Stimulated activated CD4-positive, alpha-beta T cell treated with anti-CD3 and anti-CD28 coated beads, TNF-alpha, amount 100 ng/mL, for 4 hours (primary cell): ENCODE data around the gene TMEM125.
A peak's percentile ranks its signal among the peaks of the same experiment; 100 is the strongest.

Experiments
- DNase-seq, 3 experiments: peaks; one replicate each; pipeline ENCODE4 v3.0.0-alpha.2; 2020; ENCODE audit warnings: low read depth in 3 of 3

TMEM125 gene

DNA sequence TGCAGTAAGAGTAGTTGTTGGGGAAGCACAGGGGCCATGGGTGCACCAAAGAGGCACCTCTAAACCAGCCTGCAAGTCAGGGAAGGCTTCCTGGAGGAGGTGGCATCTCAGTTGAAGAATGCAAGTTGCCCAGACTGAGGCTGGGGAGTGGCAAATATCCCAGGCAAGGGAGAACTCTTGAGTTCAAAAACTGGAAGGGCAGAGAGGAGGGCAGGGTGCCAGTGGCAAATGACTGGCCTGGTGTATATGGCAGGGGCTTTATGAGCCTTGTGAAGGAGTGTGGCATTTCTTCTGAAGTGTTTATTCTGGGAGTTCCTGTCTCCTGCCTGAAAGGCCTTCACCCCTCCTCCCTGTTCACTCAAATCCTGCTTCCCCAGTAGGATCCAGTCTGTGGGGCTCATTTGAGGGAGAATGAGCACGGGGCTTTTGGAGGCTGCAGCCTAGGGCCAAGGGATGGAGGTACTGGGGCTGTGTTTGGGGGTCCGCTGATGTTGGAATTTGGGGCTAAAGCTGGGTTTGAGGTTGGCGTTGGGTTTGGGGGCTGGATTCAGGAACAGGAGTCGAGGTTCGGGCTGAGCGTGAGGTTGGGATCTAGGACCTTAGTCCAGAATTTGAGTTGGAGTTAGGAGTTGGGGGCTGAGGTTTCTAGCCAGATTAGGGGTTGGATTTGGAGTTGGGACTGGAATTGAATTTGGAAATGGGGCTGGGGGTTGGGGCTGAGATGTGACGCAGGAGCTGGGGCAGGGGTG lies at the start of gene TMEM125:
TMEM125 (plus strand) TSS at position 357 of the 749 bp plus-strand sequence. CDS start 2,740 bp downstream, outside the sequence.
- DNase-seq, result no peak

DNA sequence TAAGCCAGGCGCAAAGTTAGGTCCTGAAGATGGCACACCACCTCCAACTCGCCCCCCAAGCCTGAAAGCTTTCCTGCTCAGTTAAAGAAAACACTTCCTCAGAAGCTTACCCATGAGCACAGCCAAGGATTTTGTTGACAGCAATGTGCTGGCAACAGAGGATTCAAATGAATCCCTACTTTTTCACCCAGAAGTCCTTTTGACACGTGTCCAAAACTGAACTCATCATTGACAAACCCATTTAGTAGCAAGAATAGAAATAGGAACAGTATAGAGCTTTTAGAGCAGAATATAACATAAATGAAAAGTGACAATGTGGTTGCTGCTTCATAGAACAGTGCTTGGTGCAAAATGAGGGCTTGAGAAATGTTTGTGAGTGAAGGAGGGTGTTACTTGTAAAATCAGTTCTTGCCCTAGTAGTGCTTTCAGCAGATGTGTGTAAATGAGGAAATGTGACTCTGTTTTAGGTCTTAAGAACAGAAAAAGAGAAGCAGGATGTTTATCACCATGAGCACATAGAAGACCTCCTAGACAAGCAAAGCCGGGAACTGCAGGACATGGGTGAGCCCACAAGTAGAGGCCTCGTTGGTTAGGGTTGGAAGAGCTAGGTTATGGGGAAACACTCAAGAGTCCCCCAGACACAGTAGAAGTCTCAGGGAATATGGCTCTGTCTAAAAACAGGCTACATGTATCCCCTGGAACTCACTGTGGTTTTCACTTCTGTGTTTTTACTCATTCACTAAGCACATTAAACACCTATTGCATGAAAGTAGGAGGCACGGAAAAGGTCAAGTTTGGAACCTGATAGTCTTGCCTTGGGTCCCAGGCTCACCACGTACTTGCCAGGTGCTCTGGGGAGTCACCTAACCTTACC lies 48.6 kb upstream of the TMEM125 start:
- no peak for DNase-seq

DNA sequence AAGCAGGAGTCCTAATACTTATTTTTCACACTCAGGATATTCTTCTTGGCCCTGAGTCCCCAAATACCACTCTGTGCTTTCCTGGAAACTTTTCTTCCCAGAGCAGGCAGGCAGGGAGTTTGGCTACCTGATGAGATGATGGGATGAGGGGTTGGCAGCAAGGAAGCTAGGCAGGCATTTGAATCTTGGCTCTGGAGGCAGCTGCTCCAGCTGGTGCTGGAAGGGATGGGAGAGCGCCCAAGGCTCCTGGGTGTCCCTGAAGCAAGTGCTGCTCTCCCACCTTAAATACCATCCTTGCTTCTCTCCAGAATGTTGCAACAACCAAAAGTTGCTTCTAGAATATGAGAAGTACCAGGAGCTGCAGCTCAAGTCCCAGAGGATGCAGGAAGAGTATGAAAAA lies 48.0 kb upstream of the TMEM125 start:
- DNase-seq, result no peak

DNA sequence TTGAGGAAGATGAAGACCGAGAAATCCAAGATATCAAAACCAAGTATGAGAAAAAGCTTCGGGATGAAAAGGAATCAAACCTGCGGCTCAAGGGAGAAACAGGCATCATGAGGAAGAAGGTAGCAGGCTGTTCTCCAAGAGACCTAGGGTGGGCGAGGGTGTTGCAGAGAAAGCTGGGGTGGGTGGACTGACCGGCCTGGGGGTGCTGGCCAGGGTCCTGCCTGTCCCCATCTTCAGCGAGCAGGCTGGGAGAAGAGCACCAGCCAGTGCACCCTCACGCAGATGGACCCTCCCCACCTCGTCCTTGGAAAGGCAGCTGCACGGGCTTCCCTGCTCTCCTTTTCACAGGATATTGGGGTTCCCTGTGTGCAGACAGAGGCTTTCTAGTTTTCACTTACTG lies 46.9 kb upstream of the TMEM125 start:
- no peak for DNase-seq

DNA sequence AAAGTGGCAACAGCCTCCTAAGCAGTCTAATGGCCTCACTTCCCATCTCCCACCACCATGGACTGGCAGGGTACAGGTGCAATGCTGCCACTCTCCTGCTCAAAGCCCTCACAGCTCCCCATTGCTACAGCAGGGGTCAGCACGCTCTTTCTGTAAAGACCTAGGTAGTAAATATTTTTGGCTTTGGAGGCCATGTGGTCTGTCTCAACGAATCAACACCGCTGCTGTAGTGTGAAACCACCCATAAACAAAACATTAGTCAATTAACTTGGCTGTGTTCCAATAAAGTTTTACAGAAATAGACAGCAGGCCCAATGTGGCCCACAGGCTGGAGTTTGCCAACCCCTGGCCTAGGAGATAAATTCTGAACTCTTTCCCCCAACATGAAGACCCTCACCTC lies 44.6 kb upstream of the TMEM125 start:
- DNase-seq, result no peak

DNA sequence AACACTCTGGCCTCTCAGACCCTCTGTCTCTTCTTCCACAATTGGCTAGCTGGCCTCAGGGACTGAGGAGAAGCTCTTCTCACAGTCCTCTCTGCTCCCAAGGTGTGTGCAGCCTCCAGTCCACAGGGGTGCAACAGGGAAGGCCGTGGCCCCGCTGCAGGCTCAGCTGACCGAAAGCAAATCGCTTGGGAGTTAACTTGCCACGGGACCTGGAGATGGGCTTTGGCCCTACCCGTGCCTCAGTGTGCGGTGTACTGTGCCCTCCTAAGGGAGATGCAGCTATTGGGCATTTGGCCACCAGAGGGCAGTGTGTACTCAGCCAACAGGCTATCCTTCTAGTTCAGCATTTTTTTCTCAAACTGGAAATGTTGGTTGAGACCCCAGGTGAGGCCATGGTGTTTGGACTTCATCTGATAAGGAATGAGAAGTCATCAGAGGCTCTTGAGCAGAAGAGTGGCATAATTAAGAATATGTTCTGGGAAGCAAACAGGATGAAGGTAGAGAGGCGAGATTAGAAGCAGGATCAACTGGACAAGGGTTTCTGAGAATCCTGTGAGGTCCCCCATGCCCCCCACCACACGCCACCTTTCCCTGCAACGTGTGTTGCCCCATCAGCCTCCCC lies 42.5 kb upstream of the TMEM125 start:
- peak; percentile 71 to 74 (median 74) for DNase-seq

DNA sequence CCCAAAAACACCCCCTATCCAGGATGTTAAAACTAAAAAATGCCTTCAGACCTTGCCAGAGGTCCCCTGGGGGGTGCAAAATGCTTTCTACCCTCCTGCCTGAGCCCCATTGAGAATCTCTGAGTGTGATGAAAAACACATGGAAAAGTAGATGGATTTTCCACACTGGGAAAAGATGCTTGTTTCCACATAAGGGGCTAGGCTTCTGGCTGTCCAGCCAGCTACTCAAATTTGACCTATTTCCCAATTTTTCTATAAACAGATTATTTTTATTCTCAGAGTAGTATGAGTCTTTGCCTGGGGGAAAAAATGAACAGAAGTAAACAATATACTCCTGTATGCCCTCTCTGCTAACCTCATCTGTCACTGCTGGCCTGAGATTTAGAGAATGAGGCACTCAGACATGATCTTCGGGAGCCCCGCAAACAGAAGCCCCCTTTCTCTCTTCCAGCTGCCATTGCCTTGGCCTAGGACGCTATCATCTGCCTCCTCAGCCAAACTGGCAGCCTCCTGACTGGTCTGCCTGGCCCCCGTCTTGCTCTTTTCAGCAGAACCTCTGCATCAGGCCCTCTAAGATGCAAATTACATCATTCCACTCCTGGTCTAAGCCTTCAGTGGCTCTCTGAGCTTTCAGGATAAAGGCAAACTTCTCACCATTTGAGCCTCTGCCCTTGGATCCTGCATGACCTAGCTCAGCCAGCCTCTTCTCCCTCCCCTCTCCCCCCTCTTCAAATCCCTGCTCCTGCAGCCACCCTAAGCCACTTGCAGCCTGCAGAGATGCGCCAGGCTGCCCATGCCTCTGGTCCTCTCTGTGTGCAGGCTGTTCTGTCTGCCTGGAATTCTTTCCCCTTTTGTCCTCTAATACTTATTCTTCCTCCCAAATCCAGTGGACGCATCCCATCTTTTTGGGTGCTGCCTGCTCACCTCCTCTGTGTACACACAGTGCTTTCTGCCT lies 39.7 kb upstream of the TMEM125 start:
- no peak for DNase-seq

DNA sequence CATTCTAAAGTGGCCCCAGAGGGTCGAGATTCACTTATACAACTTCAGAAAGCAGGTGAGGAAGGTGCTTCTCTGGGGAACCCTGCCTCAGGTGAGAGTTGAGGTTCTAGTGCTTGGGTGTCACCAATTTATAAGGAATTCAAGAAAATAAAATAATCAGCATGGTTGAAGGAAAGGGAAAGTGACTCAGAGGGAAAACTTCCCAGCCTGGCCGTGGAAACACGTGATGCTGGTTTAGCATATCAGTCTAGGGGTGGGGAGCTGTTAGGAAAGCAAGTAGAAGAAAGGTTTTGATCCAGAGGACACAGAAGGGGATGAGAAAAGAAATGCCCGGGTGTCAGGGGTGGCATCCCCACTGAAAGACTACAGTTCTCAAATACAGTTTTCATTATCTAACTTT lies 37.7 kb upstream of the TMEM125 start:
- no peak for DNase-seq

DNA sequence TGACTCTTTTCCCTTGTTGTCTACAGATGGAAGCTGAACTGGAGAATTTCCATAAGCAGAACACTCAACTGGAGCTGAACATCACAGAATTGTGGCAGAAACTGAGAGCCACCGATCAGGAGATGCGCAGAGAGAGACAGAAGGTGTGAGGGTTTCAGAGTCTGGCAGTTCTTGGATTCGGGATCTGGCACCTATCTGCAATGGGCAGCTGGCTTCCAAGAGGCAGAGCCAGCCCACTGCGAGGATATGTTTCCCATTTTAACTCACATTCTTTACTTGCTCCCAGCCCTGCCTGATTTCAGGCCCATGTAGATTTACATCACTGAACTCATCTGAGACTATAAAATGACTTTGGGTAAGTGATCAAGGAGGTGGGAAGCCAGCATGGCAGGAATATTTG lies 37.3 kb upstream of the TMEM125 start:
- DNase-seq, result no peak

DNA sequence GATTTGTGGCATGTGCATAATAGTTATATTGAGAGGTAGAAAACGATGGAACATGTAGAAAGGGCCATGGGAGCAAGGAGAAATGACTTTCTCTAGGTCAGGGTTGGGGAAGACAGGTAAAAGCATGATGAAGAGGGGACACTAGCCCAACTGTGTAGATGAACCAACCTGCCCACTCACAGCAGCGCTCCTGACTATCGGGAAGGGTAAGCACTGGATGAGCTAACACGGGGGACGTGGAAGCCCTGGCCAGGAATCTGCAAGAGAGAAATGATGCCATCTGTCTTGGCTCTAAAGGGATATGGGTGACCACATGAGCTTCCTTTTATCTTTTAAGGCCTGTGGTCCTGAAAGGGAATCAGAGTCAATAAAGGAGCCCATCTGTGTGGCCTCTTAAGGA lies 36.2 kb upstream of the TMEM125 start:
- no peak for DNase-seq

DNA sequence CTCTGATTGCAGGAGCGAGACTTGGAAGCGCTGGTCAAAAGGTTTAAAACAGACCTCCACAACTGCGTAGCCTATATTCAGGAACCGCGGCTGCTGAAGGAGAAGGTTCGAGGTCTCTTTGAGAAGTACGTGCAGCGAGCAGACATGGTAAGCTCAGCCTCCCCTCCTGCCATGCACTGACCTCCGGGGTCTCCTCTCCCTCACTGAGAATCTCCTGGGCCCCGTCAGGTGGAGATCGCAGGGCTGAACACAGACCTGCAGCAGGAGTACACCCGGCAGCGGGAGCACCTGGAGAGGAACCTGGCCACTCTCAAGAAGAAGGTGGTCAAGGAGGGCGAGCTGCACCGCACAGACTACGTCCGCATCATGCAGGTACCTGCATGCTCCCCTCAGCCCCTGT lies 35.5 kb upstream of the TMEM125 start:
- no peak for DNase-seq

DNA sequence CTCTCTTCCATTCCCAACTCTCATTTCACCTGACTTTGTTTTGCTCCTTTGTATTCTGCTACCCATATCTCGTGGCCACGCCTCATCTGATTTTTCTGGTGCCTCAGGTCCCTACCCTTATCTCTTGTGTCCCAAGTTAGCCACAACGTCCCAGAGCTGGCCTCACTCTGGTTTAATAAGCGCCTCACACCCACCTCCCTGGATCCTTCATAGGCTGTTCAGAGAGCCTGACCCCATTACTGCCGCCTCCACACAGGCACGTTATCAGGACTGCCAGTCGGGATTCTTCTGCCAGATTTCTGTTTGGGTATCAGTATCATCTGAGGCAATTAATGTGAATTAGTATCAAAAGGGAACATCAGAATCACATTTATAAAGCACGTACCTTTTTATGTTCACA lies 34.7 kb upstream of the TMEM125 start:
- DNase-seq, result no peak

DNA sequence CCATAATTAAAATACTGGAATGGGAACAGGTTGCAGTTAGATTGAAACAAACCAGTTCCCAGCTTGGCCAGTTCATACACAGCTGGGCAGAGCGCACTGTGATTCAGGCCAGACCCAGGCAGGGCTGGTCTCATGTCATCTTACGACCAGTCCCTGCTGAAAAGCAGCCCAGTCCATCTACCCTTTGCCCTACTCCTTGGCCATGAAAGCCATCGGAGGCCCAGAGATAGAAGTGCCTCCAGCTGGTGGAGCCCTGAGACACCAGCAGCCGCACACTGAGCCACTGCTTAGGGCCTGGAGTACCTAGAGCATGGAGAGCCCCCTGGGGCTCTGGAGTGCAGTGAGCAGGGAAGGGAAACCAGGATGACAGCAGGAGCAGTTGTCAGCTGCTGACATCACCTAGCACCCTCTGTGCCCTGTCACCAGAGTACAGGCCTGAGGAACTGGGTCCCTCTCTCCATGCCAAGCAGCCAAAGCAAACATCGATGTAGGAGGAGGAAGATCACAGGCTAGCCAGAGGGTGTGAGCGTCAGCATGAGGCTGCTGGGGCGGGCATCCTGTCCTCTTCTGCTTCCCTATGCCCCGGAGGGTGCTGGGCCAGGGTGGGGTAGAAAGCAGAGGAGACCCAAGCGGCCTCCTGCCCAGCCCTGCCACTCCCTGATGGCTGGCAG lies 34.2 kb upstream of the TMEM125 start:
- no peak for DNase-seq

DNA sequence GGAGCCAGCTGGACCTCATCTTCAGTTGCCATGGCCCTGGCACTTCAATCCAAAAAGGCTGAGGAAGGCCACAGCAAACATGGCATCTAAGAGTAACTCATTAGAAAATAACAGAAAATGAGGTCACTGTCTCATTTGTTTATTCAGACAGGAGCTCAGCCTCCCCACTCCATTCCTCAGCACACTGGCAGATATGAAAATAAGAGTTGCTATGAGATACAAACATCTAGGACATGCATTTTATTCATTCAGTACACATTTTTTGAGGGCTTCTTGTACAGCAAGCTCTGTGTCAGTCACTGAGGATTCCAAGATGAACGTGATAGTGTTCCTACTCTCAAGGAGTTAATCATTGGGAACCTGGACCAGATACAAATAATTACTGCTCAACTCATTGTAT lies 32.7 kb upstream of the TMEM125 start:
- no peak for DNase-seq

DNA sequence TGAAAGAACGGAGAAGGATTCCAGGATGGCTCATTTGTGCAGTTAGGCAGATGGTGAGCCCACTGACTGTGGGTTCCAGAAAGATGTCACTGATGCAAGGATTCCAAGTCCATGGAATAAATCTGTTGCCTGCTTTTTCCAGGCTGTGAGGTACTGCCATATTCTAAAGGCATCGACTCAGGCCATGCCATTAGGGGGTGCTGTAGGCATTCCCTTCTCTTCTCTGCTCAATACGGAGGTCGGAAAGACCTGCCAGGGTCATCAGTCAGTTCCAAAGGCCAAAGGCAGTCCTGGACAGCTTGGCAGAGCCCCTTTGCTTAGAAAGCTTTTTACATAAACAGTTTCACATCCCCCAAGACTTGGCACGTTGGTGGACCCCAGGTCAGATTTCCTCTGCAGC lies 31.7 kb upstream of the TMEM125 start:
- DNase-seq, result no peak

DNA sequence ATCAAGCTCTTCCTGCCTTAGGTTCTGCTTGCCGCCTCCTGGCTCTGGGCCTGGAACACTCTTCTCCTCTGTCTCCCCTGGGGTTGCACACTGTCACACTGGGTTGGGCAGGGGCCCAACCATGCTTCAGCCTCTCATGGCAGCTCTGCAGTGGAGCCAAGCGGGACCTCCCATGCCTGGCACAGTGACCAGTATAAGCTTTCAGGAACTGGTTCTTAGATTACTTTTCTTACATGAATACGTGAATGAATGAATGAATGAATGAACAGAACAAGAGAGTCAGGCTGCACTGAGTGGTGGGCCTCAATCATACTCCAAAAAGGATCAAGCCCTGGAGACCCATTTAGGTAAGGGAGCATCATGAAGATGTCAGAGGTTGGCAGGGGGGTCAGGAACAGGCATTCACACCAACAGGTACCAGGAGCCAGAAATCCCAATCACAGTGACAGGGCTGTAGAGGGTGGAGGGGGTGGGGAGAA lies 30.8 kb upstream of the TMEM125 start:
- DNase-seq, result no peak

DNA sequence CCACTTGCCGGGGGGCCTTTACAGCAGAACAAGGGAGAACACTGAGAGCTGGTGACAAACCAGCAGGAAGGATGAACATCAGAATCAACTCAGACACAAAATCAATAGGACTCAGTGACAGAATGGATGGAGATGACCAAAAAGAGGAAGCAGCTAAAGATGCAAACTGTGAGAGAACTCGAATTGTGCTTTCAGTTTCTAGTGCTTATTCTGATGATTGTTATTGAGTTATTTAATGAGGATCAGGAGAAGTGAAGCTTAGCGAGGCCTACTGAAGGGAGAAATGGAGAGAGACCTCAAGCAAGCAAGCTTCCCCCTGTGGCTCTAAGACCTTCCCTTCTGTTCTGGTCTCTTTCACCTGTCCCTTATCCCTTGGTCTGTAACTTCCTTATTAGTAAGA lies 30.3 kb upstream of the TMEM125 start:
- DNase-seq, result no peak

DNA sequence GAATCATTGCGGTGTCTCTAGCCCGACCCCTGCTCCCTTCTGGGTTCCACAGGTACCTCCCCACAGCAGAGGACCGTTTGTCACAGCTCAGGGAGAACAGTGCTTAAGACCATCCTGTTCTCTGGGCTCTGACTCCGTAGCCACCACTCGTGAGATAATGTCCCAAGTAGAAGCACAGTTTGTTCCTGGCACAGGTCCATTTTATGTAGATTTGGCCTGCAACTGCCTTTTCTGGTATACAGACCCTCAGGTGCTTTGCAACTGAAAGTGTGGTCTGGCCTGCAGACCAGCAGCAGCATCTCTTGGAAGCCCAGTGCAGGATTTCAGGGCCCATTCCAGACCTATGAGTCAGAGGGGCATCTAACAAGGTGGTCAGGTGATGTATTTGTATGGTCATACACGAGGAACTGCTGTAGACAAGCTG lies 28.4 kb upstream of the TMEM125 start:
- no peak for DNase-seq

DNA sequence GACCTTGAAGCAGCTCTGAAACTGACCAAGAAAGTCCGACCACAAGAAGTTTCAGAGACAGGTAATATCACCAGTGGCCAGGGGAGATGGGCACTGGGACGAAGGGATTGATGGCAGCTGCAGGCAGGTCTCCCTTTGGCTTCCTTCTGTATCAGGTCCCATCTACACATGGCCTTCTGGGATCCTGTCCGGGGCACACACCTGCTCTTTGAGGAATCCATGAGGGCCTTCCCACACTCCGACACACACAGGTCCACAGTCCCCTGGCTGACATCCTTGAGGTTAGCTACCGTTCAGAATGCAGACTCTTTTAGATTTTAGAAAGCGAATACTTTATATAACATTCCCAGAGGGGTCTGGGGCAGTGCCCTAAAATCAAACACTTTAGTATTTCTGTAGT lies 26.5 kb upstream of the TMEM125 start:
- DNase-seq, result no peak

DNA sequence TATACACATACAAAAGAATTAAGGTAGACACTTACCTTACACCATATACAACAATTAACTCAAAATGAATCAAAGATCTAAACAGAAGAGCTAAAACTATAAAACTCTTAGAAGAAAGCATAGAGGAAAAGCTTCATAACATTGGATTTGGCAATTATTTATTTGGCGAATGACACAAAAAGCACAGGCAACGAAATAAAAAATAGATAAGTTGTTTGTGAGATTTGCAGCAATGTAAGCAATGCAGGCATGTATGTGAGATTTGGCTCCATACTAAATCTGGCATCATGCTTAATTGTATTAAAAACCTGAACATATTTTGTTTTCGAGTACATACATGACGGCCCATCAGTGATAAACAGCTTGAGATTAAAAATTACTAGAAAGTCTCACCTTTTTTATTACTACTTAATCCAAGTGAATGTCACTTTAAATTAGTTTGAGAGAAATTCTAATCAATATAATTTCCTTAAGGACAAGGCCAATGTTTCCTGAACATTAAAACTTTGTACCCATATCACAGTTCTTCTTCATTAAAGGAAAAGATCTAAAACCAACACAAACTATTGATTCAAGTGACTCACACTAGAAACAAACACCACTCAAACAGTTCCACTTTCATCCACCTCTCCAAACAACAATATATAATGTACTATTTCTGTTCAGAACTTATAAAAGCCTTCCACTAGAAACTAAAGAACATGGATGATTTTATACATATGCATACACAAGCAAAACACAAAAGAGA lies 23.1 kb upstream of the TMEM125 start:
- DNase-seq, result no peak
